GDM1 (cell line): ENCODE data around the gene ZC3H12C.

Experiments
- DNase-seq: peaks from one replicate; lab custom pipeline; 2025; lab: John Stamatoyannopoulos, UW

The ZC3H12C gene

GRCh38 chr11:110098645-110099044 lies 5.5 kb downstream of the ZC3H12C start:
- DNase-seq: peak; percentile 20

- DNase-seq: no peak
Measured at GRCh38 chr11:110100476-110101240, 7.5 kb downstream of the ZC3H12C start.

GRCh38 chr11:110106713-110107274 lies 13.6 kb downstream of the ZC3H12C start:
- no peak for DNase-seq

- no peak for DNase-seq
Measured at GRCh38 chr11:110110854-110111253, 17.7 kb downstream of the ZC3H12C start.

GRCh38 chr11:110112457-110112856 lies 19.3 kb downstream of the ZC3H12C start:
- peak; percentile 63 for DNase-seq

GRCh38 chr11:110113505-110113904 lies 20.3 kb downstream of the ZC3H12C start:
- DNase-seq: no peak

- no peak for DNase-seq
Measured at GRCh38 chr11:110113973-110114372, 20.8 kb downstream of the ZC3H12C start.

GRCh38 chr11:110119317-110119716 lies 26.1 kb downstream of the ZC3H12C start:
- no peak for DNase-seq

- DNase-seq: no peak
Measured at GRCh38 chr11:110121204-110121603, 28.0 kb downstream of the ZC3H12C start.

GRCh38 chr11:110123003-110123402 lies 29.8 kb downstream of the ZC3H12C start:
- DNase-seq: no peak

- DNase-seq: no peak
Measured at GRCh38 chr11:110124605-110125004, 31.4 kb downstream of the ZC3H12C start.

- DNase-seq: no peak
Measured at GRCh38 chr11:110125632-110126031, 32.4 kb downstream of the ZC3H12C start.

- no peak for DNase-seq
Measured at GRCh38 chr11:110126936-110127335, 33.7 kb downstream of the ZC3H12C start.

GRCh38 chr11:110128161-110128560 lies 35.0 kb downstream of the ZC3H12C start:
- no peak for DNase-seq

- DNase-seq: no peak
Measured at GRCh38 chr11:110130642-110131238, 37.5 kb downstream of the ZC3H12C start.

- DNase-seq: no peak
Measured at GRCh38 chr11:110131386-110132123, 38.4 kb downstream of the ZC3H12C start.

GRCh38 chr11:110133160-110133559 lies 40.0 kb downstream of the ZC3H12C start:
- no peak for DNase-seq

GRCh38 chr11:110134110-110134509 lies 40.9 kb downstream of the ZC3H12C start:
- DNase-seq: no peak

GRCh38 chr11:110141812-110142211 lies 48.6 kb downstream of the ZC3H12C start:
- no peak for DNase-seq

GRCh38 chr11:110147962-110148709 lies 54.9 kb downstream of the ZC3H12C start:
- no peak for DNase-seq

GRCh38 chr11:110148775-110149744 lies 55.9 kb downstream of the ZC3H12C start:
- no peak for DNase-seq
